ENCODE measurements around the gene MAP3K9.

Gene MAP3K9

DNA sequence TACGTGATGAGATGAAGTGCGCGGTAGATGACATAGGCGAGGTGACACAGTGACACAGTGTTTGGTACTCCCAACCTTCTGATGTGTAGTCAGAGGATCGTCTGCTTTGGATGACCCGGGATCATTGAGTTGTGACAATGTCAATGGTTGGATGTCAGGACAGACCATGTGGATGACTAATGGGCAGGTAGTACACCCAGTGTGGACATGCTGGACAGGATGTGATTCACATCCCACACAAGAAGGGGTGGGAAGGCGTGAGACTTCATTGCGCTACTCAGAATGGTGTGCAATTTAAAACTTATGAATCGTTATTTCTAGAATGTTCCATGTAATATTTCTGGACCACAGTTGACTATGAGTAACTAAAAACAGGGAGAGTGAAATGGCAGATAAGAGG lies 23.8 kb downstream of the MAP3K9 start:
- no peak for DNase-seq (ENCODE audit: low read depth)

DNA sequence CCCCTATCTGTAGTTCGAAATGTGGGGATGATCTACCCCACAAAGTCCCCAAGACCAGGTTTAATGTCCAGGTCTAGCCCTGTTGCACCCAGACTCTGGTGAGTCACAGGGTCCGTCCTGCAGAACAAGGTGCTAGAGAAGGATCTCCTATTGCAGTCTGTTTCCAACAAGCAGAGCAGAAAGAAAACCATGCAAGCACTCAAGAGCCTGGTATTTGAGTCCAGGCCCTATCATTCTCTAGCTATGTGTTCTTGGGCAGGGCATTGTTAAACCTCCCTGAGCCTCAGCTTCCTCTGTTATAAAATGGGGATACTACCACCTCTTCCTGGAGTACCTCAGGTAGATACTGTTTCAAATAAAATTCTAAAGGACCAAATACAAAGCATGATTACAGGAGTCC lies 24.4 kb downstream of the MAP3K9 start:
- no peak for DNase-seq (ENCODE audit: low read depth)

DNA sequence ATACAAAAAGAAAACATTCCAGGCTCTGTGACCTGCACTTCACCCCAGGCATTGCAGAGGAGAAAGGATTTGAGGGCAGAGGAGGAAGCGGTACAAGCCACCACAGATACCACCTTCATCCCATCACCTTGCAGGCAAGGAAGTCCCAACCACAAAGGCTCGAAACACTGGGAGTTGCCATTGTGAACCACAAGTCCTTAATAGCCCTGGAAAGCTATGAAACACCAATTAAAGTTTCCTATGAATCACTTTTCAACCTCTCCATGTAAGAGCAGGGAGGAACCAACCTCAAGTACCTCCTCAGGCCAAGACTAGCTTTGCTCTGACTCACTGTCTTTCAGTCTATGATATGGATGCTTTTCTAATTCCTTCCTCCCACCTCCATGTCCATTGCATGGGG lies 27.0 kb downstream of the MAP3K9 start:
- DNase-seq (ENCODE audit: low read depth): no peak

DNA sequence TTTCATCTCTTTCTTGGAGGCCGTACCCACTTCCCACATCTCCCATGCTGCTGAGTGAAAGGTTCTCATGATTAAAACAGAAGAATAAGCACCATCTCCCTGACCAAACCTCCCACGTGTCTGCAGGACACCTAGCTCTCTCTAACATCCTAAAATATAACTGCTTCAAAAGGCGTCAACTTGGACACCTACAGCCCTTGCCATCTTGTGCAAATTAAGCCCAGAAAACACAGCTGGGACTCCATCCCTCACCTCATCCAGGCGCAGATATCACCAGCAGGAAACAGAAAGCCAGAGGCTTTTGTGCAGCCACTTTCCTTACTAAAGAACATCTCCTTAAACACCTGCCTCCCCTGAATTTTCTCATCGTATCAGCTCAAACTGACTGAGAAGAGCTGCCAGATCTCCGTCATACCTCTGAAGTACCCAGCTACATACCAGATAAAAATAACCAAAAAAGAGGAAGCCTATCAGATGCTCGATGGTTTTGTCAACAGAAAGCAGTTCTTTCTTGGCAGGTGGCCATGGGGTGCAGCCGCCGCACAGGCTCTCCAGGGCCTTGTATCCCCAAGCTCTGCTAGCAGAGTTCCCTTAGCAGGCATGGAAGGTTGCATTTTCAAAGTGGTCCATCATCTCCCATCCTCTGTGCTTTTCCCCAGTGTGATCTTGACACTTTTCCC lies 28.8 kb downstream of the MAP3K9 start:
- DNase-seq (ENCODE audit: low read depth): no peak

DNA sequence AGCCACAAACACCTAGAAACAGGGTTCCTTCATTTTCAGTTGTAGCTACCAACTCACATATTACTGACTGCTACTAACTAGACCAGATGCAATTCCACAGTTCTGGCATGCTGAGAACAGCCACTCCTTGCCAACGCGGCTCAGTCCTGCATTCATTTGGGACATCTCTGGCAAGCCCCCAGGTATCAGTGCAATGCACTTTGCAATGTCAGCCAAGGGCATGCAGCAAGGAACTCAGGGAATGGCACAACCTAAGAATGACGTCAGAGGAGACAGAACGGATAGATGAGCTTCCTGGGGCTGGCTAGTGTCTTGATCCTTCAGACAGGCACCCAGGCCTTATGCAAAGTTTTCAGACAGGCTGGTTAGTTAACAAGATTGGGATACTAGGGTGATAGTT lies 29.6 kb downstream of the MAP3K9 start:
- no peak for DNase-seq (ENCODE audit: low read depth)

DNA sequence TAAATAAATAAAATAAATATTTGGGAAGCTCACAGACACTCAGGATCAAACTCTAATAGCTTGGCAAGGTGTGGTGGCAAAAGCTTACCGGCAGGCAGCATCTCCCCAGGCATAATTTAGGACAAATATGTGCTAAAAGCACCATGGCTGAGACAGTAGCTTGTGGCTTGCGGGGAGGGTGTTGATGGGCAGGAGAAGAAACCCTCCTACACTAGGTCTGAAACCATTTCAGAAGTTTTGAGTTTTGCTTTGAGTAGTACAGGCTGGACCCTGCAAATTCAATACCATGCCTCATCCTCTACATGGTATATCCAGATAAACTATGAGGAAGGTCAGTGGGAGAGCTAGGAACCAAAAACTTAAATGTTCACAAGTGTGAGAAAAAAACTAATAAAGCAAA lies 33.1 kb downstream of the MAP3K9 start:
- no peak for DNase-seq (ENCODE audit: low read depth)

DNA sequence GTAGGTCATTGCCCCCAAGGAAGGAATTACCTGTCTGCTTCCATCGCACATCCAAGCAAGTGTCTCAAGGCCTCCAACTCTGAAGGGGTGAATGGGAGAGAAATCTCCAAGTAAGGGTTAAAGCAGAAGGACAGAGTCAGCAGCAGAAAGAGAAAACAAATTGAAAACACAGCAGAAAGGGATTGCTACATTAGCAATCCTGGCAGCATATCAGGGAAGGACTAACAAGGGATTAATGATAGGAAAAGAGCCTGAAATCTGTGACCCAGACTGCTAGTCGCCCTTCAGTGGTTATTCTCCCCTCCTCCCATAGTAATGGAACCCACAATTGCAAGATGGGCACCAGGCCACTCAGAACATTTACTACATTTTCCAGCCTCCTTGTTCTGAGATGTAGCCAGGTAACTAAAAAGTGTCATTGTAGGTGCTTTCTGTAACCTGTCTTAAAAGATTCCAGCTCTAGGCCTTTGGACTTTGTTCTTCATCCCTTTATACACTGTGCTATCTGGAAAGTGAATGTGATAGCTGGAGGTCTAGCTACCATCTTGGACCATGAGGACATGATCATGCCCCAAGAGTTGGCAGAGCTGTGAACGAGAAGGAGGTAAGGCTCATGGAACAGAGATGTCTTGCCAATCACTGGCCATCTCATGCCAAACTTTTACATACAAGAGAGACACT lies 36.0 kb downstream of the MAP3K9 start:
- no peak for DNase-seq (ENCODE audit: low read depth)

DNA sequence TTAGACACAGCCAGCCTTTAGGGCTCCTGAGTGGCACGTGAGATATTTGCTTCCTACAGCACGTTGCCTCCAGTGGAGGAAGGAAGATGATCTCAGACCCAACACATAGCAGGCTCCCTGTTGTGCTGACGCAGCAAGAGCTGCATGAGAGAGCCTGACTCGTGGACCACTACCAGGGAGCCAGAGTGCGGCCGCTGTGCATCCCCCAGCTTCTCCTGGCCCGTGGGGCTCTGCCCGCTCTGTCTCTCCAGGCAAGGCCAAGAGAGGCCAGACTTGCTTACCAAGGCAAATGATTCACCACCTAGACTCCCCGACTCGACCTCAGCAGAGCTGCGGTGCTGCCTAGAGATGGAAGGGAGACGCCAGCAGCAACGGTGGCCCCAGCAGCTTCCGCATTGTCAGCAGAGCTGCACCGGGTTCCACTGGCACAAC lies 37.5 kb downstream of the MAP3K9 start:
- DNase-seq (ENCODE audit: low read depth): no peak

DNA sequence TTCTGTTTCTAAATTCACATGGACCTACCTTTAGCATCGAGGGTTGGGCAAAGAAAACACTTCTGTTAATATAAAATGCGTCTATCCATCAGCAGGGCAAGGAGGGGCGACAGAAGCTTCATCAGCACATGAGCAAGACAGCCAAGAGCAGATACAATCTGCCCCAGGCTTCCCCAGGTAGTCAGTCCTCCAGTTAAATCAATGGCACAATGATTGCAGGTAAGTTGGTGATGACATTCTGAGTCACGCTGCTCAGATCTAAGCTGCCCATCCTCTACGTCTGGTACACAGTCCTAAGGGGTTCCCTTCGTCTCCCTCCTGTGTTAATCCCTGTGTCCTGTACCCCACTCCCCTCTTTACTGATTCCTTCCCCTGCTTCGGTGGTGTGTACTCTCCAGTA lies 38.8 kb downstream of the MAP3K9 start:
- DNase-seq (ENCODE audit: low read depth): no peak

DNA sequence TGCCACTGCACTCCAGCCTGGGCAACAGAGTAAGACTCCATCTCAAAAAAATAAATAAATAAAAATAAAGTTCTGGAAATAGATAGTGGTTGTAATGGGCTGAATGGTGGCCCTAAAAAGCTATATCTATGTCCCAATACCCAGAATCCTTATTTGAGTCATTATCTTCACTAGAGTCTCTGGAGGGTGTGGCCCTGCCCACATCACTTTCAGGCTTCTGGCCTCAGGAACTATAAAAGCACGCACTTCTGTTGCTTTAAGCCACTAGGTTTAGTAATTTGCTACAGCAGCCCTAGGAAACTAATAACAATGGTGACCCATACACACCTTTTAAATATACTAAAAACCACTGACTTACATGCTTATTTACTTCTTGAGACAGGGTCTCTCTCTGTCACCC lies 49.9 kb downstream of the MAP3K9 start:
- DNase-seq (ENCODE audit: low read depth): no peak

DNA sequence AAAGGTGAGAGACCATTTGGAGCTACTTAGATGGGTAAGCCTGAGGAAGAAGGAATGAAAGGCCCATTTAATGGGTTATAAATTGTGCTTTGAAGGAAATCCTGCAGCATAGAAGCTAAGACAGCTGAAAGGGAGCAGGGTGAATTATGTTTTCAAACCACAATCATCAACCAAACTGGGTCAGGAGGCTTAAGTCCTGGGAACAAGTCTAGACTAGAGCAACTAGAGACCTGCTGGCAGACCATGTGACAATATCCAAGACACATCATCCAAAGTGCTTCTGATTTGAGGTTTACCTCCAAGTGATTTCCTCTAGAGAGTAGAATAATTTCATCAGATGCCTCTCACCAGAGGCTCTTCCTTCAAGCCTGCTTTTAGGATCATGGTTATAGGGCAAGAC lies 53.7 kb downstream of the MAP3K9 start:
- DNase-seq (ENCODE audit: low read depth): no peak

DNA sequence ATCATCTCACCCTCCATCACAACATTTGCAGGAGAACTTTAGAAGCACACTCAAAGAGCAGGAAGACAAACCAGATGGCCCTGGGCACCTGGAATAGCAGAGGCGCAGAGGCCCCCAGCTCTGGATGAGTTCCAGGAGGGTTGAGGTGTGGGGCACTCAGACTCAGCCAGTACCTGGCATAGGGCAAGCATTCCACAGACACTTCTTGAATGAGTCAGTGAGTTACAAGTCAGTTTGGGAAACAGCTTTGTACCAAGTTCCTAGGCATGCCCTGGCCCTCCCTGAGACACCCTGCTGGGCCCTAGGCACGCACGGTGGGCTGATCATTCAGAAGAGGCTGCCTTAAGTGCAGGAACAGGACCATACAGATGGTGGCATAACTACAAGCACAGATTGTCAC lies 54.3 kb downstream of the MAP3K9 start:
- no peak for DNase-seq (ENCODE audit: low read depth)

DNA sequence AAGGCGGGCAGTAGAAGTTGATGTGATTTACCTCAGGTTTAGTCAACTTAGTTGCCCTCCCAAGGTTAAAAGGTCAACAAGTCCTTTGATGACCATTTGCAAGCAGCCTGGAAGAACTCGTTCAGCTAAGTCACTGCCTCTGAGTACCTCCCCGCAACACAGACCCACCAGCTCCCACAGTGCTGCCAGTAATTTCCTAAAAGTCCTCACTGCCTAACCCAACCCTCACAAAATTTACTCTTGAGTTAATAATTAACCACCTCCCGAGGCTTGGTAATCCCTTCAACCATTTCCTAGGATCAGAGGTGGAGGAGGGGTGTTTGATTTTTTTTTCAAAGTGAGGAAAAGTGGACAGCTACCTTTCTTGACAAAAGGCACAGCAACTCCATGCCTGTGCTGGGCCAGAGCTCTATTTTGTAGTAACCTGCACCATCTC lies 55.8 kb downstream of the MAP3K9 start:
- no peak for DNase-seq (ENCODE audit: low read depth)

DNA sequence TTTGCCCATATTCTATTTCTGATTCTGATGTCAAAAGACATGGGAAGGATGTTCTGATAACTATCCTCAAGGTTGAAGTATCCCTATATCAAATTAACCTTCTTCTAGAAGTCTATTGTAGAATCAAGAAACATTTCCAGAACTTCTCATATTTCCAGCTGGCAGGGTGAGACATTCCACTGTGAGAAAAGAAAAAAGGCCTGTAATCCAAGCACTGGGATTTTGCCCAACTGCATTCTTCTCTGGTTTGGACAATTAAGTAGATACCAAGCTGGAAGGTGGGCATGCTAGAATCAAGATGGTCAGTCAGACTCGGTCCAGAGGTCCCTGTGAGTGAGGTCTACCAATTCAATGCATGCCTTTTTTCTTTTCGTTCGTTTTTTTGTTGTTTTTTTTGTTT lies 60.9 kb downstream of the MAP3K9 start:
- DNase-seq (ENCODE audit: low read depth): no peak

DNA sequence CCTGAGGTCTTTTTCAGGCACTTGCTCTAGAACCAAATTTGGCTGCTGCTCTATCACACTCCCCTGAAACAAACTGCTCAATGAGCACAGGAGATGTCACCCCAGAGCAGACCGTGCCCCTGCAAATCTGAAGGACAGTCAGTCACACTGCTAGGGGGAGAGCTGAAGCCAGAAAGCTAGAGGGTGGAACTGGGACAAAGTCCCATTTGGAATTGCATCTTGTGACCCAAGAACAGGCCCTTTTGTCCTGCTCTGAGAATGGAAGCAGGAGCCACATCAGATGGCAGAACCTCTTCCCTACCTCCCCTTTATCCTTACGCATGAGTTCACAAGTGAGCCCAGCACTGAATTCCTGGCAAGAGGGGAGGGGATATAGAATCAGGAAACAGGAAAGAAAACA lies 64.7 kb downstream of the MAP3K9 start:
- no peak for DNase-seq (ENCODE audit: low read depth)

DNA sequence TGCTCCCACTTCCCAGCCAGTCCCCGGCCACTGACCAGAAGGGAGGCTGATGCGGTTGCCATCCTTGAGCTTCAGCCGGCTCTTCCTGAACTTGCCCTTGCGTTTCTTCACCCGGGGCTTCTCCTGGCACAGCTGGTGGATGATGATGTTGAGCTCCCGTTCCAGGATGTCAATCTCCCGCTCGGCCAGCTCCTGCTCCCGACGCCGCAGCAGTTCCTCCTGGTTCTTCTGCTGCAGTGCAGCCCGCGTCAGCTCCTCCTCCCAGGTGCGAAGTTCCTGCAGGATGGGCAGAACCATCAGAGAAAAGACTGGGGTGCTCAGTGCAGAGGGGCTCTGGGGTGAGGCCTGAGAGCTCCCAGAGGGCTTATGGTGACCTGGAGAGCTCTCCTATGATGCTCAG lies 67.0 kb downstream of the MAP3K9 start:
- DNase-seq (ENCODE audit: low read depth): no peak

DNA sequence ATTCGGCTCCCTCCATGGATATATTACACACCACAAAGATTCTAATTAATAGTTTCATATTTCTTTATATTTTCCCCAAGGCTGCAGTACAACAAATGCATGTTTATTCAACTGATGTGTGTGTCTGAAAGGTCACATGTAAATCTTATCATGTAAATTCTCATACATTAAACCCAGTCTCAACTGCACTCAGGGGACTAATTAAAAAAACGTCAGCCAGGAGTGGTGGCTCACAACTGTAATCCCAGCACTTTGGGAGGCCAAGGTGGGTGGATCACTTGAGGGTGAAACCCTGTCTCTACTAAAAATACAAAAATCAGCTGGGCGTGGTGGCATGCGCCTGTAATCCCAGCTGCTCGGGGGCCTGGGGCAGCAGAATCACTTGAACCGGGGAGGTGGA lies 67.8 kb downstream of the MAP3K9 start:
- DNase-seq (ENCODE audit: low read depth): no peak

DNA sequence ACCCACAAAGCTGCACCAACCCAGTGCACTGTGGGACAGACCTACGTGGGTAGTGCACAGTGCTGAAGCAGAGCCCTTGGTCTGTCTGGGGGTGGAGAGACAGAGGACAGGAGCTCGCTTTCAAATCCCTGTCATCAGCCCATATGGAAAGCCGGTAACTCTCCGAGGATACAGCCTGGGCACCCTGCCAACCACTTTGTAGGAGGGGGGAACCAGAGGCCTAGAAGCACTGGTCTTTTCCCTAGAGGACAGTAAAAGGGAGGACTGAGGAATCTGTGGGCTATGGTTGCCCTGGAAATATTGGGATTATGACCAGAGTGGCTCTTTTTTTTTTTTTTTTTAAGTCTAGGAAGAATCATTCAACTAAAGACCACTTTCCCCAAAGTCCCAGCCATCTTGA lies 74.3 kb downstream of the MAP3K9 start:
- DNase-seq (ENCODE audit: low read depth): no peak

DNA sequence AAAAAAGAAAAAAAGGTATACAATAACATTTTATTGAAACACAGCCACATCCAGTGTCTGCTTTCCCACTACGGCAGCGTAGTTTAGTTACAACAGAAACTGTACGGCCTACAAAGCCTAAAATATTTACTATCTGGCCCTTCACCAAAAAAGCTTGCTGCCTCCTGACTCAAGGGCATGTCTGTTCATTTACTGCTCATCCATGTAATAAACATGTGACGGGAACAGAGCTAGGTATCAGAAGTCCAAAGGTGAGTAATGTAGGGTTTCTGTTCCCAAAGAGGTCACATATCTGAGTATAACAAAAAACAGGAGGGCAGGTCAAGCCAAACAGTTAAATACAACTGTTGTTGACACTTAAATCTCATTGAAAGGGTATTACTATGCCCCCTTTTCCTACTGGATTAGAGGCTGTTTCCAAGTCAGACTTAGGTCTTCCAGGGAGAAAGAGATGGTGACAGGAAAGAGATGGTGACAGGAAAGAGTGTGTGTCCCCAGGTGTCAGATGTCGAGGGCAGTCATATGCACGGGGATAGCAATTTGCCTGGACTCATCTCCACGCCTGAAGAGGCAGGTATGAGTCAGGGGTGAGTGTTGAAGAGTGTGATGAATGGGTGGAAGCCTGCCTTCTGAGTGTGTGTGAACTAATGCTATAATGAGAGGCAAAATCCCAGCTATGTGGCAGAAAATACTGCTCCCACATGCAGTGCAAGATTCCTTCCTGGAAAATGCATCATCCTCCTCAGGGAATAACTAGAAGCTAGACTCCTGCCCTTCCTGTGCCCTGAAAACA lies 77.7 kb downstream of the MAP3K9 start:
- no peak for DNase-seq (ENCODE audit: low read depth)

DNA sequence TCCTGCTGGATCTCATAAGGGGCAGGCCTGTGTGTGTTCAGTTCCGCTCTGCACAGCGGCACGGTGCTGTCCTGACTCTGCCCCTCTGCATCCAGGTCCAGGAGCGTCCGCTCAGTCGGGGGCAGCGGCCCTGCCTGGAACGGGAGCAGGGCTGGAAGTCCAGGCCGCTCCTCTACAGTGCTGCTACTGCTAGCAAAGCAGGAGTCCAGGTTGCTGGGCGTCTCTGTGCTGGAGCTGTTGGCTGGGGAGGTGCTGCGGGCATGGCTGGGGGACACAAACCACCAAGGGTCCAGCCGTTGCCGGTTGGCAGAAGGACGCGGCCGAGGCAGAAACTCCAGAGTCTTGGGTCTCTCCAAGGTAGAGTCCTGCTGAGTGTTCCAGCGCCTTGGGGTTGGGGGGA lies 78.9 kb downstream of the MAP3K9 start:
- DNase-seq (ENCODE audit: low read depth): no peak

DNA sequence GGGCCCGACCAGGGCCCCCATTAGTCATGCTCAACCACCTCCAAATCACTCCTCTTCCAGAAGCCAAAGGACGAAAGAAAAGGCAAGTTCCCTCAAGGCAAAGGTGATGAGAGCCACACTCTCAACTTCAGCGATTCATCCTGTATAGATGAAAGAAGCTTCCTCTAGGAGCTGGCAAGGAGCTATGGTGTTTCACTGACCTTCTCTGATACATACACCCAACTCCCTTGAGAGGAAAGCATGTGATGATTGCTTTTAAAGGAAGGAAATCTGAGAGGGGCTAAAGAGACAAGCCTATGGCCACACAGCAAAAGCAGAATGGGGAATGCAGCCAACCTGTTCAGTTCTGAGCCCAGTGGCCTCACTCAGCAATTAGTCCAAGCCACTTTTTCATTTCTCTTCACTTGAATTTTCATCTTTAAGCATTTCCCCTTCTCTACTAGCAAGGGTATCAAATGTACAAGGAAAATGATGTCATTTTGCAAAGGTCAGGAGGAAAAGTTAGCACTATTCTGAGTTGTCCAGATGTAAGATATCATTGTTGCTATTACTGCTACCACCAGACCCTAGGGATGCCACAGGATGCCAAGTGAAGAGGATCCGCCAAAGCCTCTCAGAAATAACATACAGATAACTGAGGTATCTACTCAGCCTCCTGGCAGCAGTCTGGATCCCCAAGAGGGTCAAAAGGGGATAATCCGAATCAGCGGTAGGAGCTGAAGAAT lies 82.5 kb downstream of the MAP3K9 start:
- no peak for DNase-seq (ENCODE audit: low read depth)

DNA sequence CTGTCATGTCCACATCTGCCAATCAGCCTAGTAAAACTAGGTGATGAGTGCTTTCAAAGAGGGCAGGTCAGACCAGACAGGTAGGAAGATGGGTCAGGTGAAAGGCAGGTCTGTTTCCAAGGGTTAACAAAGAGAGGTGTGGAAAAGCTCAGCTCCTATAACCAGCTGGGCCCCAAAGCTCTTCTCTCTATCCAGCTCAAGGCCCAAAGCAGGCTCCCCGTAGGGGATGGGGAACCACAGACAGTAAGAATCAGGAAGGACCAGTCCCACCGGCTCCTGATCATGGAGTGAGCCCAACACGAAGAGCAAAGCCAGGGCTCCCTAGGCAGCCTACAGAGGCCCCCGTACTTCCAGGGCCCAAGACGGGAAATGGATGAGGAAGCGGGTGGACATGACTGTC lies 84.4 kb downstream of the MAP3K9 start:
- no peak for DNase-seq (ENCODE audit: low read depth)

DNA sequence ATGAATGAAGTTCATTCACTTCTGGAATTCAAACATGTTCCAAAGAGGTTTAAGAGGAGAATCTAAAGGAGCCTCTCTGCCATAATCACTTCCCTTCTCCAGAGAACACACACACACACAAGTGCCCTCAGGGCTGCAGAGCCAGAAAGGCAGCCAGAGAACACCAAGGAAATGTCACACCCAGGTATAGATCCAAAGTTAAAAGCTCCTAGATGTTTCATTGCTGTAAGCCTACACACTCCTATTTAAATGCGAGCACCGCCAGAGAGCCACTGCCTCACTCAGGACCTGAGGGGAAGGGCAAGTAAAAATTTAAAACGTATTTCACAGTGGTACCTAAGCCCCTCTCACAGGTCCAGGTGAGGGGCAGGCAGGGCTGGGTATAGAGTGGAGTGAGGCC lies 85.2 kb downstream of the MAP3K9 start:
- no peak for DNase-seq (ENCODE audit: low read depth)

Data from activated T-cell treated with anti-CD3 and anti-CD28 coated beads for 48 hours (primary cell).